K562 (cell line): ENCODE data around the gene ZNF652. TPM values are rescaled to one million over a fixed set of nuclear protein-coding genes. Genes with fewer than 3 reads are reported as not detected.

Source experiments
- ATAC-seq: fragments of 200-7000 bp; cut with Tn5 transposase; 3 replicates; pipeline ENCODE4 v1.9.1; 2020; ENCODE audit warnings: moderate library complexity
- BruUV-seq: library from RNA; stranded (reverse); fragments of 400-500 nt; replicated peaks from 2 replicates; lab custom pipeline; 2021; lab: Mats Ljungman, UMichigan
- CTCF ChIA-PET: fragments of 300-600 bp; formaldehyde crosslinking; extraction: SDS; loops from one replicate; lab custom pipeline; 2021; ENCODE audit warnings: low intra/inter-chr PET ratio; lab: Yijun Ruan, JAX
- POLR2A ChIA-PET: fragments of 300-600, 350-650 bp; sonication (Branson Sonifier 250); formaldehyde crosslinking; extraction: SDS; loops from one replicate; lab custom pipeline; 2021; ENCODE audit warnings: antibody characterized with exemption, inconsistent platforms; lab: Yijun Ruan, JAX
- DNase-seq, 4 experiments: peaks; one replicate each; pipeline versions ENCODE4 v3.0.0 to v3.0.0-alpha.2; 2011 to 2018; ENCODE audit warnings: low spot score in 3 of 4, mixed read lengths in 3 of 4; ENCODE audit errors: extremely low read depth in 1 of 4
- FAIRE-seq: peaks from 2 replicates; lab custom pipeline; 2011; peaks lifted over from hg19 to GRCh38; lab: Jason Lieb, UNC
- H2AFZ ChIP-seq: 2 replicates; pipeline ENCODE4 v1.6.0; 2011; ENCODE audit warnings: low read depth, low read length, control low read depth, inconsistent platforms
- H3K27ac ChIP-seq: fragments of 200-600 bp; 3 replicates; pipeline ENCODE4 v1.8.0; 2011; ENCODE audit warnings: low read depth, mild to moderate bottlenecking, control low read depth, inconsistent platforms, low read length, moderate library complexity, mixed read lengths; ENCODE audit errors: extremely low read depth
- H3K27me3 ChIP-seq, 2 experiments: fragments of 300-600 bp in 1 of 2; 2 replicates in 1 of 2; 3 replicates in 1 of 2; pipeline versions ENCODE4 v1.6.0 to v1.8.0; 2011; ENCODE audit warnings: inconsistent platforms in 2 of 2, low read length in 2 of 2, mild to moderate bottlenecking in 1 of 2, mixed read lengths in 1 of 2, moderate library complexity in 1 of 2; ENCODE audit not compliant: control insufficient read depth in 2 of 2, insufficient read depth in 2 of 2
- H3K36me3 ChIP-seq: fragments of 300-600 bp; 3 replicates; pipeline ENCODE4 v1.8.0; 2011; ENCODE audit warnings: mild to moderate bottlenecking, low read length, inconsistent platforms; ENCODE audit not compliant: control insufficient read depth, insufficient read depth
- H3K4me1 ChIP-seq, 2 experiments: fragments of 200-600 bp in 1 of 2; replicated peaks in 1 of 2; 2 replicates in 1 of 2; 3 replicates in 1 of 2; pipeline versions ENCODE4 v1.5.1 to v1.8.0; 2011; ENCODE audit warnings: inconsistent platforms in 2 of 2, low read length in 2 of 2, mild to moderate bottlenecking in 1 of 2, mixed read lengths in 1 of 2, moderate library complexity in 1 of 2; ENCODE audit not compliant: control insufficient read depth in 2 of 2, insufficient read depth in 2 of 2
- H3K4me2 ChIP-seq: 2 replicates; pipeline ENCODE4 v1.6.1; 2011; ENCODE audit warnings: low read length, control low read depth, inconsistent platforms, mixed read lengths; ENCODE audit not compliant: insufficient read depth
- H3K4me3 ChIP-seq: fragments of 200-600 bp; sonication (generic), shearing (Covaris generic); 2 replicates; pipeline ENCODE4 v1.5.1; 2016; ENCODE audit warnings: control low read depth, inconsistent platforms
- H3K79me2 ChIP-seq: fragments of 200-600 bp; 3 replicates; pipeline ENCODE4 v1.8.0; 2011; ENCODE audit warnings: low read length, inconsistent platforms; ENCODE audit not compliant: control insufficient read depth, insufficient read depth
- H3K9ac ChIP-seq, 2 experiments: 2 replicates each; pipeline versions ENCODE4 v1.6.0 to v1.6.1; 2011; ENCODE audit warnings: low read depth in 2 of 2, low read length in 2 of 2, control low read depth in 1 of 2, inconsistent platforms in 1 of 2, mild to moderate bottlenecking in 1 of 2, mixed read lengths in 1 of 2; ENCODE audit not compliant: insufficient read depth in 1 of 2
- H3K9me1 ChIP-seq: one replicate; pipeline ENCODE4 v1.6.0; 2011; ENCODE audit warnings: inconsistent platforms, mild to moderate bottlenecking, low read length, moderate library complexity; ENCODE audit not compliant: control insufficient read depth, insufficient read depth
- H3K9me3 ChIP-seq: replicated peaks from 2 replicates; pipeline ENCODE4 v1.5.1; 2011; ENCODE audit warnings: low read depth, low read length, inconsistent platforms; ENCODE audit not compliant: control insufficient read depth, insufficient read depth
- H4K20me1 ChIP-seq: replicated peaks from 2 replicates; pipeline ENCODE4 v1.6.1; 2011; ENCODE audit warnings: low read length, inconsistent platforms, mixed read lengths; ENCODE audit not compliant: control insufficient read depth, insufficient read depth
- CTCF ChIP-seq, 3 experiments: IDR thresholded peaks in 2 of 3; conservative IDR thresholded peaks in 1 of 3; 2 replicates each; pipeline ENCODE4 v1.5.1; 2011 to 2012; ENCODE audit warnings: low read length in 3 of 3, mild to moderate bottlenecking in 3 of 3, control low read depth in 2 of 3, improper control_type of control experiment in 1 of 3, inconsistent platforms in 1 of 3, low read depth in 1 of 3, mixed read lengths in 1 of 3, moderate library complexity in 1 of 3; ENCODE audit not compliant: insufficient read depth in 2 of 3
- DEAF1 ChIP-seq: fragments of 450-650 bp; formaldehyde crosslinking; IDR thresholded peaks from 2 replicates; pipeline ENCODE4 v1.4.0; 2020; ENCODE audit warnings: mild to moderate bottlenecking, moderate library complexity
- E2F5 ChIP-seq: sonication (generic); formaldehyde crosslinking; IDR thresholded peaks from 2 replicates; pipeline ENCODE4 v1.8.0; 2022; ENCODE audit warnings: mild to moderate bottlenecking, missing genetic modification reagents
- MLLT1 ChIP-seq, 2 experiments: fragments of 450-650 bp; IDR thresholded peaks; 2 replicates each; pipeline ENCODE4 v1.6.1; 2016
- NFRKB ChIP-seq: fragments of 450-650 bp; IDR thresholded peaks from 2 replicates; pipeline ENCODE4 v1.6.1; 2016; ENCODE audit warnings: low read depth
- RAD21 ChIP-seq, 2 experiments: fragments of 250-450 bp in 1 of 2; fragments of 450-650 bp in 1 of 2; sonication (Bioruptor Pico) in 1 of 2; formaldehyde crosslinking in 1 of 2; IDR thresholded peaks in 1 of 2; conservative IDR thresholded peaks in 1 of 2; 2 replicates each; pipeline versions ENCODE4 v1.4.0 to v1.8.0; 2020 to 2022; ENCODE audit warnings: mild to moderate bottlenecking in 2 of 2, moderate library complexity in 1 of 2
- SMC3 ChIP-seq: conservative IDR thresholded peaks from 2 replicates; pipeline ENCODE4 v1.6.1; 2011; ENCODE audit warnings: low read depth, low read length, improper control_type of control experiment; ENCODE audit not compliant: insufficient read depth
- SOX6 ChIP-seq: fragments of 450-650 bp; IDR thresholded peaks from 2 replicates; pipeline ENCODE4 v1.6.1; 2014; ENCODE audit warnings: mild to moderate bottlenecking
- ZFX ChIP-seq: sonication (generic); formaldehyde crosslinking; IDR thresholded peaks from 2 replicates; pipeline ENCODE4 v1.8.0; 2022; ENCODE audit warnings: mild to moderate bottlenecking, missing genetic modification reagents, moderate library complexity
- ZHX1 ChIP-seq: fragments of 150-350 bp; conservative IDR thresholded peaks from 2 replicates; pipeline ENCODE4 v1.6.1; 2014; ENCODE audit warnings: low read length
- ZNF778 ChIP-seq: fragments of 450-650 bp; formaldehyde crosslinking; IDR thresholded peaks from 2 replicates; pipeline ENCODE4 v1.4.0; 2020; ENCODE audit warnings: mild to moderate bottlenecking, moderate library complexity
- WGBS: fragments of 100-300 bp; shearing (Covaris generic); methylation state at CpG from one replicate; pipeline ENCODE4 v1.1.6; 2016; ENCODE audit warnings: low coverage, mixed read lengths; ENCODE audit not compliant: insufficient coverage; ENCODE audit errors: missing lambda C conversion rate; 5-methylcytosine and 5-hydroxymethylcytosine counted together
- in situ Hi-C: fragments of 300-500 bp; cut with MboI; formaldehyde crosslinking; loops from 4 replicates; pipeline ENCODE4 v1.15.0; 2018; ENCODE audit warnings: inconsistent platforms, mixed read lengths
- intact Hi-C: fragments of 100-400 bp; cut with micrococcal nuclease; formaldehyde crosslinking; loops from 2 replicates; pipeline ENCODE4 v1.14.2; 2022
- polyA plus RNA-seq, 8 experiments: library from polyadenylated mRNA; depleted of rRNA in 4 of 8; stranded (reverse) in 5 of 8; unstranded in 3 of 8; fragments of >200 nt; fragmentation: Nextera tagmentation in 2 of 8; fragmentation: Illumina TruSeq in 1 of 8; extraction: Ambion mirVana in 2 of 8; extraction: Trizol in 1 of 8; gene quantifications; 2 replicates each; pipeline versions ENCODE4 v1.2.1 to v1.2.3, GENCODE V29; 2011 to 2014; ENCODE audit warnings: inconsistent platforms in 1 of 8, missing spikeins in 1 of 8
- total RNA-seq, 7 experiments: library from RNA; depleted of rRNA in 6 of 7; stranded (reverse); fragments of >200 nt in 6 of 7; fragmentation: Illumina TruSeq in 2 of 7; extraction: Trizol in 2 of 7; gene quantifications; 2 replicates each; pipeline versions ENCODE4 v1.2.1 to v1.2.3, GENCODE V29; 2011 to 2021; ENCODE audit warnings: low replicate concordance in 1 of 7

Gene ZNF652
- total and polyA plus RNA-seq, 9 of the 15 experiments (the other 6 are each of a cell fraction or from before 2014, with no cell fraction given): 5.1 to 15.5 (median 7.8) TPM

GRCh38 chr17:49290690-49291359 is 71.2 kb downstream of the ZNF652 start:
- WGBS: 11% methylated on average over 4 of the region's 4 CpGs
- Histone ChIP-seq H3K4me1 (peaks cover 3 to 8% of the 10 kb centered on the region in 2 experiments; a peak in 3 of 5 replicates), H3K79me2 (no peaks in the 10 kb centered on the region), H3K9ac (no peak overlapping the region), H3K27ac (no peak overlapping the region), H3K4me3 (no peak overlapping the region), H3K9me3 (no peaks in the 10 kb centered on the region), H3K27me3 (peaks cover 3 to 4% of the 10 kb centered on the region in 2 experiments; a peak in 3 of 5 replicates), H2AFZ (no peak overlapping the region), H3K36me3 (peaks cover 4% of the 10 kb centered on the region; the same call in 1 of the 3 replicates), H4K20me1 (no peaks in the 10 kb centered on the region), H3K4me2 (no peak overlapping the region), H3K9me1 (no peaks in the 10 kb centered on the region)
- FAIRE-seq (peak; percentile 75), ATAC-seq (peak; percentile 78), DNase-seq (peak; percentile 32 to 57 (median 48))
- BruUV-seq: no TSS peak
- intact Hi-C loops (loop anchor here (5.0 kb wide), 2 partner anchors 69 to 109 kb away; no protein-coding TSS in a partner anchor), in situ Hi-C loops (no loop called here)
- ChIA-PET POLR2A (interaction anchor here (0.5 to 1.3 kb wide), 5 partner anchors 11 to 356 kb away, joined by 3 to 4 read pairs (median 4); no protein-coding TSS in a partner anchor), CTCF (interaction anchor here (0.6 to 1.3 kb wide), 7 partner anchors 17 to 234 kb away, joined by 3 to 7 read pairs (median 4); no protein-coding TSS in a partner anchor)
- TF ChIP-seq DEAF1 (CRISPR knock-in tag) (peak; percentile 47; the same call in 1 of the 2 replicates), NFRKB (no peak), CTCF (IDR thresholded peaks at IDR 0.05 in 2 of 3, conservative IDR thresholded peaks at IDR 0.05 in 1 of 3; ENCODE audit: insufficient read depth in 2 of 3, low read depth in 1 of 3, low read length in 3 of 3) (peak; percentile 51 to 81 (median 64); a peak in 5 of 6 replicates), SOX6 (0 out of 2 replicates have a peak, but pooled peaks have one; percentile 16), ZFX (CRISPR knock-in tag) (0 out of 2 replicates have a peak, but pooled peaks have one; percentile 8), RAD21 (CRISPR knock-in tag; conservative IDR thresholded peaks at IDR 0.05 in 1 of 2, IDR thresholded peaks at IDR 0.05 in 1 of 2) (peak; percentile 56 to 79), ZHX1 (no peak), SMC3 (peak; percentile 46; the same call in 1 of the 2 replicates), E2F5 (CRISPR knock-in tag) (no peak), MLLT1 (IDR thresholded peaks at IDR 0.05) (no peak), ZNF778 (CRISPR knock-in tag) (no peak)
